ENCODE data around the gene THAP7. TPM values are rescaled to one million over a fixed set of nuclear protein-coding genes. Genes with fewer than 3 reads are reported as not detected.

The THAP7 gene
- total RNA-seq, 1 donor from 2014 or later = 14.7 TPM

- peak overlapping the region; percentile 66 for H3K4me3 ChIP-seq
- H4K20me1 ChIP-seq (ENCODE audit: low read depth) = no peaks in the 10 kb centered on the region
- H3K9ac ChIP-seq = peak overlapping the region; percentile 54
- H3K27me3 ChIP-seq = no peaks in the 10 kb centered on the region
- no peak for DNase-seq (ENCODE audit: low spot score)
- Mint-ChIP-seq H3K27ac (peak overlapping the region; percentile 97), H3K36me3 (peaks cover 12% of the 10 kb centered on the region), H3K4me3 (peak overlapping the region; percentile 99), H3K9me3 (no peaks in the 10 kb centered on the region), H3K4me1 (peaks cover 26% of the 10 kb centered on the region), H3K27me3 (ENCODE audit: insufficient read depth, low read depth) (peaks cover 7% of the 10 kb centered on the region)
- peaks cover 24% of the 10 kb centered on the region for H3K4me1 ChIP-seq
- peaks cover 22% of the 10 kb centered on the region for H3K79me2 ChIP-seq (ENCODE audit: low read depth)
- peak overlapping the region; percentile 75 for H2AFZ ChIP-seq (replicated peaks)
- H3K27ac ChIP-seq = no peak overlapping the region
- H3K4me2 ChIP-seq = peak overlapping the region; percentile 92
- no peaks in the 10 kb centered on the region for H3K36me3 ChIP-seq
- H3F3A ChIP-seq (ENCODE audit: low read depth) = peaks cover 28% of the 10 kb centered on the region
- TF ChIP-seq CTCF (IDR thresholded peaks at IDR 0.05) (no peak), EZH2 (IDR thresholded peaks at IDR 0.05) (no peak), EZH2phosphoT487 (IDR thresholded peaks at IDR 0.05) (no peak)
- H3K9me3 ChIP-seq (ENCODE audit: low read depth) = no peaks in the 10 kb centered on the region
Observed at GRCh38 chr22:20982563-20982882, 19.4 kb downstream of the THAP7 start.

- Histone ChIP-seq H3K79me2 (ENCODE audit: low read depth) (peaks cover 22% of the 10 kb centered on the region), H3K4me1 (peaks cover 24% of the 10 kb centered on the region), H2AFZ (replicated peaks) (peak within 1 kb of the TSS; percentile 75), H3K27me3 (no peaks in the 10 kb centered on the region), H3K4me3 (peak within 1 kb of the TSS; percentile 66), H3K27ac (peak within 1 kb of the TSS; percentile 40), H3K9ac (peak within 1 kb of the TSS; percentile 66), H3F3A (ENCODE audit: low read depth) (peaks cover 28% of the 10 kb centered on the region), H4K20me1 (ENCODE audit: low read depth) (no peaks in the 10 kb centered on the region), H3K4me2 (peak within 1 kb of the TSS; percentile 92), H3K9me3 (ENCODE audit: low read depth) (no peaks in the 10 kb centered on the region), H3K36me3 (no peaks in the 10 kb centered on the region)
- Mint-ChIP-seq H3K9me3 (no peaks in the 10 kb centered on the region), H3K27ac (peak within 1 kb of the TSS; percentile 97), H3K27me3 (ENCODE audit: insufficient read depth, low read depth) (peaks cover 11% of the 10 kb centered on the region), H3K36me3 (peaks cover 12% of the 10 kb centered on the region), H3K4me1 (peaks cover 26% of the 10 kb centered on the region), H3K4me3 (peak within 1 kb of the TSS; percentile 99)
- peak; percentile 91 for DNase-seq (ENCODE audit: low spot score)
- TF ChIP-seq CTCF (IDR thresholded peaks at IDR 0.05) (peak; percentile 49), EZH2phosphoT487 (IDR thresholded peaks at IDR 0.05) (no peak), EZH2 (IDR thresholded peaks at IDR 0.05) (peak; percentile 48)
Observed at GRCh38 chr22:20981787-20982562, 19.9 kb downstream of the THAP7 start, which contains the start of gene LZTR1. TSS of gene LZTR1 (plus strand) at chr22:20982297. CDS start at chr22:20982372, 75 bp downstream.

- Histone ChIP-seq H3K79me2 (ENCODE audit: low read depth) (peaks cover 22% of the 10 kb centered on the region), H3K4me1 (peaks cover 24% of the 10 kb centered on the region), H3K4me2 (peak overlapping the region; percentile 92), H2AFZ (replicated peaks) (peak overlapping the region; percentile 75), H3K9me3 (ENCODE audit: low read depth) (no peaks in the 10 kb centered on the region), H3K9ac (peak overlapping the region; percentile 66), H3K27me3 (no peaks in the 10 kb centered on the region), H3K36me3 (no peaks in the 10 kb centered on the region), H3K27ac (peak overlapping the region; percentile 40), H3F3A (ENCODE audit: low read depth) (peaks cover 28% of the 10 kb centered on the region), H4K20me1 (ENCODE audit: low read depth) (no peaks in the 10 kb centered on the region), H3K4me3 (peak overlapping the region; percentile 66)
- no peak for DNase-seq (ENCODE audit: low spot score)
- TF ChIP-seq CTCF (IDR thresholded peaks at IDR 0.05) = no peak
- TF ChIP-seq EZH2 (IDR thresholded peaks at IDR 0.05) = no peak
- no peak for TF ChIP-seq EZH2phosphoT487 (IDR thresholded peaks at IDR 0.05)
- H3K27me3 Mint-ChIP-seq (ENCODE audit: insufficient read depth, low read depth) = peaks cover 13% of the 10 kb centered on the region
- H3K4me3 Mint-ChIP-seq = peak overlapping the region; percentile 99
- H3K36me3 Mint-ChIP-seq = peaks cover 6% of the 10 kb centered on the region
- no peaks in the 10 kb centered on the region for H3K9me3 Mint-ChIP-seq
- H3K27ac Mint-ChIP-seq = peak overlapping the region; percentile 87
- peaks cover 26% of the 10 kb centered on the region for H3K4me1 Mint-ChIP-seq
Observed at GRCh38 chr22:20980938-20981722, 20.8 kb downstream of the THAP7 start.

Measured in neural progenitor cell (in vitro differentiated cells).